DOHH2 (cell line): ENCODE results near the gene ZNF74.

Experiments used
- EZH2phosphoT487 ChIP-seq: fragments of 200-600 bp; sonication (generic); IDR thresholded peaks from 2 replicates; pipeline ENCODE4 v1.6.1; 2017; ENCODE audit warnings: borderline replicate concordance, mild to moderate bottlenecking, antibody characterized with exemption, low read length, moderate library complexity, mixed read lengths
- TF ChIP-seq, protein P1 (sequence below): fragments of 200-600 bp; sonication (generic); IDR thresholded peaks from one replicate; pipeline ENCODE4 v1.5.1; 2014; ENCODE audit warnings: antibody characterized with exemption, mild to moderate bottlenecking, low read depth, low read length; ENCODE audit not compliant: poor library complexity, severe bottlenecking

DNA sequence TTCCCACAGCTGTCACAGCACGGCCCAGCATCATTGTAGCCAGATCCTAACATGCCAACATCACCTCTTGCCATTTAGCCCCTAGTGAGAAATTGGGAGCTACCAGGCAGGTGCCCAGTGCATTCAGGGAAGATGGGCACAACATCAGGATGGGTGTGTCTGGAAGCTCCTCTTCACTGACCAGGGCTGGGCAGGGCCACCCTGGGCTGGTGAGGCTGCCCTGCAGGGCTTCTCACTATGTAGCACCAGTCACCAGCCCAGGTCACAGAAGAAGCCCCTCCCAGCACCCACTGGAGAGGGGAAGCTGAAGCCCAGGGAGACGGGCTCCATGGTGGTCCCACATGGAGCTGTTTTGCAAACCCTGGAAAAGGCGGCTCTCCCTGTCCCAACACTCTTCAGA lies 13.9 kb downstream of the ZNF74 start:
- TF ChIP-seq, protein P1, sequence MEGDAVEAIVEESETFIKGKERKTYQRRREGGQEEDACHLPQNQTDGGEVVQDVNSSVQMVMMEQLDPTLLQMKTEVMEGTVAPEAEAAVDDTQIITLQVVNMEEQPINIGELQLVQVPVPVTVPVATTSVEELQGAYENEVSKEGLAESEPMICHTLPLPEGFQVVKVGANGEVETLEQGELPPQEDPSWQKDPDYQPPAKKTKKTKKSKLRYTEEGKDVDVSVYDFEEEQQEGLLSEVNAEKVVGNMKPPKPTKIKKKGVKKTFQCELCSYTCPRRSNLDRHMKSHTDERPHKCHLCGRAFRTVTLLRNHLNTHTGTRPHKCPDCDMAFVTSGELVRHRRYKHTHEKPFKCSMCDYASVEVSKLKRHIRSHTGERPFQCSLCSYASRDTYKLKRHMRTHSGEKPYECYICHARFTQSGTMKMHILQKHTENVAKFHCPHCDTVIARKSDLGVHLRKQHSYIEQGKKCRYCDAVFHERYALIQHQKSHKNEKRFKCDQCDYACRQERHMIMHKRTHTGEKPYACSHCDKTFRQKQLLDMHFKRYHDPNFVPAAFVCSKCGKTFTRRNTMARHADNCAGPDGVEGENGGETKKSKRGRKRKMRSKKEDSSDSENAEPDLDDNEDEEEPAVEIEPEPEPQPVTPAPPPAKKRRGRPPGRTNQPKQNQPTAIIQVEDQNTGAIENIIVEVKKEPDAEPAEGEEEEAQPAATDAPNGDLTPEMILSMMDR, result no peak
- TF ChIP-seq EZH2phosphoT487, result no peak
